Activated naive CD4-positive, alpha-beta T cell treated with anti-CD3 and anti-CD28 coated beads for 36 hours (primary cell): ENCODE data around the gene DYSF. TPM values are rescaled to one million over a fixed set of nuclear protein-coding genes. Genes with fewer than 3 reads are reported as not detected.

Experiments
- CTCF ChIA-PET: fragments of 350-600 bp; sonication (Branson Sonifier 250); formaldehyde crosslinking; loops from one replicate; lab custom pipeline; 2021; ENCODE audit warnings: antibody characterized with exemption; lab: Charles Lee
- DNase-seq: peaks from one replicate; pipeline ENCODE4 v3.0.0-alpha.2; 2020
- H3K27ac Mint-ChIP-seq: one replicate; pipeline ENCODE4 v1.8.0; 2021; ENCODE audit warnings: mild to moderate bottlenecking, mixed read lengths
- H3K27me3 Mint-ChIP-seq: one replicate; pipeline ENCODE4 v1.8.0; 2021; ENCODE audit warnings: low read depth, mixed read lengths
- H3K36me3 Mint-ChIP-seq: one replicate; pipeline ENCODE4 v1.8.0; 2021; ENCODE audit warnings: low read depth, mixed read lengths
- H3K4me1 Mint-ChIP-seq: one replicate; pipeline ENCODE4 v1.8.0; 2021; ENCODE audit warnings: low read depth, mixed read lengths
- H3K4me3 Mint-ChIP-seq: one replicate; pipeline ENCODE4 v1.8.0; 2021; ENCODE audit warnings: mild to moderate bottlenecking, moderate library complexity, mixed read lengths
- H3K9me3 Mint-ChIP-seq: one replicate; pipeline ENCODE4 v1.8.0; 2021; ENCODE audit warnings: mixed read lengths
- intact Hi-C: fragments of 100-400 bp; cut with micrococcal nuclease; formaldehyde crosslinking; loops from one replicate; pipeline ENCODE4 v1.15.1; 2023
- total RNA-seq, 2 experiments: library from RNA; stranded (reverse); gene quantifications; one replicate each; pipeline ENCODE4 v1.2.3, GENCODE V29; 2021

Gene DYSF
- total RNA-seq, 2 experiments from 2014 or later = 0.05 to 0.07 TPM

- CTCF ChIA-PET = interaction anchor here (0.6 to 0.7 kb wide), 2 partner anchors 839 to 1055 kb away, joined by 3 to 5 read pairs; no protein-coding TSS in a partner anchor
- no peak for DNase-seq
Observed at GRCh38 chr2:71528131-71528591, 74.8 kb downstream of the DYSF start.

DNA sequence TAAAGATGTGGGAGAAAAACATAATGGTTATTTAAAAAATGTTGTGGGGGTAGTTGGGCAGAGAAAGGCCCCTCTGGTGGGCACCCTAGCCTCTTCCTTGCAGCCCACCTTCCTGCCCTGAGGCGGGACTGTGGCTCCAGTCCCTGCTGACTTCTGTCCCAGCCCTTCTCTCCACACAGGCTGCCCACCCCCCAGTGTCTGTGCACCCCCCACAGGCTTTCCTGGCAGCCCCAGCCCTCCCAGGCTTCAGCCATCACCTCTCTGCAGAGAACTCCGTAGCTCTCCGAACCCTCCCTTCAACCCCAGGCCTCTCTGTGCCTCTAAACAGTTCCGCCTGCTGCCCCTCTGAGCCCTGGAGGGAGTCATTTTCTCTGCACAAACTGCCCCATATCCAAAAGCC, 75.4 kb downstream of the DYSF start:
- H3K27me3 Mint-ChIP-seq = peaks cover 23% of the 10 kb centered on the region
- no peak for DNase-seq
- H3K4me1 Mint-ChIP-seq = no peaks in the 10 kb centered on the region
- intact Hi-C loops = no loop called here
- H3K27ac Mint-ChIP-seq = no peak overlapping the region
- no peak overlapping the region for H3K4me3 Mint-ChIP-seq
- H3K9me3 Mint-ChIP-seq = no peaks in the 10 kb centered on the region
- no peaks in the 10 kb centered on the region for H3K36me3 Mint-ChIP-seq
- CTCF ChIA-PET = interaction anchor here (0.6 kb wide), 1 partner anchor 838 kb away, joined by 5 read pairs; no protein-coding TSS in a partner anchor

More at GRCh38 chr2:71528131-71528591, 74.8 kb downstream of the DYSF start:
- Mint-ChIP-seq H3K4me3 (no peak overlapping the region), H3K9me3 (no peaks in the 10 kb centered on the region), H3K27ac (no peak overlapping the region), H3K4me1 (no peaks in the 10 kb centered on the region), H3K36me3 (no peaks in the 10 kb centered on the region), H3K27me3 (peaks cover 20% of the 10 kb centered on the region)
- intact Hi-C loops = no loop called here

DNA sequence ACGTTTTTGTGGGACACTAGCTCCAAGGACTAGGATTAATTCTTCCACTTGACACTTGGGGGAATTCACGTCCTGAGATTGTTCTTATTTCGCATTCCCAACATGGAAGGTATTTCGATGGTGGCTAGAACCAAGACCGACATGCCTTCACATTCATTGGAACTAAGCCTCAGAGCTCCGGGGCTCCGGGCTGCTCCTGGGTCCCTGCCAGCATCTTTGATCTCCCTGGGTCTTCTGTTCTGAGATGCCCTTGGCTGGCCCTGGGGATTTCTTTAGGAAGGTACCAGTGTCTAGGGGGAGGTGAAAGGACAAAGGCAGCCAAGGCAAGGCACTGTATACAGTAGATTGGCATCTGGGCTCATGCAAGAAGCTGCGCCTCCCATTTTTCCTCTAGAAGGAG, 76.8 kb downstream of the DYSF start:
- DNase-seq = no peak
- Mint-ChIP-seq H3K4me1 (no peaks in the 10 kb centered on the region), H3K4me3 (no peak overlapping the region), H3K27me3 (peaks cover 18% of the 10 kb centered on the region), H3K27ac (no peak overlapping the region), H3K36me3 (no peaks in the 10 kb centered on the region), H3K9me3 (no peaks in the 10 kb centered on the region)
- CTCF ChIA-PET = interaction anchor here (0.7 to 1.7 kb wide), 4 partner anchors 11 to 71 kb away, joined by 3 to 6 read pairs (median 4); no protein-coding TSS in a partner anchor
- intact Hi-C loops = loop anchor here (5.0 kb wide), 1 partner anchor 1217 kb away; no protein-coding TSS in a partner anchor

DNA sequence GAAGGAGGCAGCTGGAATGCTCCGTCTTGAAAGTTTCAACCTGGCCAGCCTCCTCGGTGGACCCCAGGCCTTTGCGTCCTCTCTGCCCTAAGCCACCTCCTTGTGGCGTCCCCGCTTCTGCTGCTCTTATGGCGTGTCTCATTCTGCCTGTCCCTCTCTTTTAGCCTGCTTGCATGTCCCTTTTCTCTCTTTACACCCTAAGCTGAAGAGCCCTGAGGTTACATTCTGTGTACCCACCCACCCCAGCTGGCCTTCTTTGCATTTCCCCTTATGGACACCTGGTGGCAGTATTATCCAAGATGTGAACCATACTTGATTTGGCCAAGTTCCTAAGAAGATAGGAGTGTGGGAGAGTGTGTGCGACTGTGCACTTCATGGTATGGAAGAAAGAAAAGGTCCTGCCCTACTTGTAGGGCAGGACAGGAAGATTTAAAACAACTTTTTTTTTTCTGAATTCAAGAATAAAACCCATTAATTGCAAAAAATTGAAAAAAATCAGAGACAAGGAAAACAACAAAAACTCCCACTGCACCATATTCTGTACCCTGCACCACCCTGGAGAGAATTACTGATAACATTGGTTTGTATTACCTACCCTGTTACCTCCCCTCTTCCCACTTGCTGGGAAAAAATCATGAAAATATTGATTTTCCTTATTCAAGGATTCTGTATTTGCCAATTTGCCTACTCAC, 77.4 kb downstream of the DYSF start:
- no peaks in the 10 kb centered on the region for H3K9me3 Mint-ChIP-seq
- intact Hi-C loops = loop anchor here (5.0 kb wide), 1 partner anchor 1217 kb away; no protein-coding TSS in a partner anchor
- DNase-seq = peak; percentile 44
- CTCF ChIA-PET = interaction anchor here (0.7 to 1.7 kb wide), 3 partner anchors 11 to 71 kb away, joined by 3 to 6 read pairs (median 4); no protein-coding TSS in a partner anchor
- H3K4me1 Mint-ChIP-seq = no peaks in the 10 kb centered on the region
- H3K4me3 Mint-ChIP-seq = no peak overlapping the region
- H3K27ac Mint-ChIP-seq = no peak overlapping the region
- peaks cover 16% of the 10 kb centered on the region for H3K27me3 Mint-ChIP-seq
- H3K36me3 Mint-ChIP-seq = no peaks in the 10 kb centered on the region

- Mint-ChIP-seq H3K27me3 (peaks cover 16% of the 10 kb centered on the region), H3K9me3 (no peaks in the 10 kb centered on the region), H3K27ac (no peak overlapping the region), H3K4me1 (no peaks in the 10 kb centered on the region), H3K36me3 (no peaks in the 10 kb centered on the region), H3K4me3 (no peak overlapping the region)
- peak; percentile 23 for DNase-seq
- intact Hi-C loops = loop anchor here (5.0 kb wide), 1 partner anchor 1216 kb away; no protein-coding TSS in a partner anchor
- CTCF ChIA-PET = no interaction called here
Observed at GRCh38 chr2:71531522-71532047, 78.2 kb downstream of the DYSF start.

DNA sequence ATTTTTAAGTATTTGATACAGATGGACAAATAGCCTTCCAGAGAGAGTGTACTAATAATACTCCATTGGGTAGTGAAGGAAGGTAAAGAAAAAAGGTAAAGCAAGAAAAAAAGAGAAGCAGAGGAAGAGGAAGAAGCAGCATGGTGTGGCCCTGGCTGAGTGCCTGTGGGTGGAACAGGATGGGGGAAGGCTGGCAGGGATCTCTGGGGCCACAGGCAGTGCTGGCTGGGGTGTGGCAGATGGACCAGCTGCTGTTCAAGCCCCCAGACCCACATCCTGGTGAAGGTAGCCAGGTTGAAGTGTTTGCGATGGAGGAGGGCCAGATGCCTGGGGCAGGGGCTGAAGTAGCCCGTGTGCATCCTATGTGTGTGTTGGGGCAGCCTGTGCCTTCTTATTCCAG, 79.0 kb downstream of the DYSF start:
- Mint-ChIP-seq H3K27me3 (peaks cover 16% of the 10 kb centered on the region), H3K9me3 (no peaks in the 10 kb centered on the region), H3K4me3 (no peak overlapping the region), H3K36me3 (no peaks in the 10 kb centered on the region), H3K4me1 (no peaks in the 10 kb centered on the region), H3K27ac (no peak overlapping the region)
- no peak for DNase-seq
- intact Hi-C loops = loop anchor here (5.0 kb wide), 1 partner anchor 1215 kb away; no protein-coding TSS in a partner anchor
- CTCF ChIA-PET = interaction anchor here (1.0 kb wide), 1 partner anchor 15 kb away, joined by 3 read pairs; no protein-coding TSS in a partner anchor

- Mint-ChIP-seq H3K27ac (no peak overlapping the region), H3K9me3 (no peaks in the 10 kb centered on the region), H3K27me3 (peaks cover 14% of the 10 kb centered on the region), H3K36me3 (no peaks in the 10 kb centered on the region), H3K4me3 (no peak overlapping the region), H3K4me1 (no peaks in the 10 kb centered on the region)
- CTCF ChIA-PET = interaction anchor here (2.7 kb wide), 1 partner anchor 12 kb away, joined by 13 read pairs; no protein-coding TSS in a partner anchor
- no peak for DNase-seq
- intact Hi-C loops = loop anchor here (5.0 kb wide), 1 partner anchor 1213 kb away; no protein-coding TSS in a partner anchor
Observed at GRCh38 chr2:71534201-71534600, 80.8 kb downstream of the DYSF start.

- H3K4me1 Mint-ChIP-seq = no peaks in the 10 kb centered on the region
- no peaks in the 10 kb centered on the region for H3K9me3 Mint-ChIP-seq
Observed at GRCh38 chr2:71534826-71535225, 81.5 kb downstream of the DYSF start.

GRCh38 chr2:71535526-71535925, 82.2 kb downstream of the DYSF start:
- Mint-ChIP-seq H3K4me1 (no peaks in the 10 kb centered on the region), H3K27ac (no peak overlapping the region), H3K27me3 (peaks cover 14% of the 10 kb centered on the region), H3K4me3 (no peak overlapping the region), H3K9me3 (no peaks in the 10 kb centered on the region), H3K36me3 (no peaks in the 10 kb centered on the region)
- DNase-seq = no peak
- intact Hi-C loops = no loop called here
- CTCF ChIA-PET = interaction anchor here (2.7 kb wide), 1 partner anchor 10 kb away, joined by 13 read pairs; no protein-coding TSS in a partner anchor

More at GRCh38 chr2:71534826-71535225, 81.5 kb downstream of the DYSF start:
- Mint-ChIP-seq H3K27me3 (peaks cover 14% of the 10 kb centered on the region), H3K36me3 (no peaks in the 10 kb centered on the region), H3K27ac (no peak overlapping the region), H3K4me3 (no peak overlapping the region)
- CTCF ChIA-PET = interaction anchor here (2.7 kb wide), 1 partner anchor 11 kb away, joined by 13 read pairs; no protein-coding TSS in a partner anchor
- intact Hi-C loops = loop anchor here (5.0 kb wide), 1 partner anchor 1212 kb away; no protein-coding TSS in a partner anchor
- DNase-seq = no peak

- H3K27me3 Mint-ChIP-seq = peaks cover 8% of the 10 kb centered on the region
- intact Hi-C loops = no loop called here
- H3K4me3 Mint-ChIP-seq = no peak overlapping the region
- no peak overlapping the region for H3K27ac Mint-ChIP-seq
- DNase-seq = no peak
- CTCF ChIA-PET = interaction anchor here (0.7 to 2.7 kb wide), 3 partner anchors 10 to 714 kb away, joined by 3 to 13 read pairs (median 3); no protein-coding TSS in a partner anchor
- no peaks in the 10 kb centered on the region for H3K4me1 Mint-ChIP-seq
- no peaks in the 10 kb centered on the region for H3K9me3 Mint-ChIP-seq
- H3K36me3 Mint-ChIP-seq = no peaks in the 10 kb centered on the region
Observed at GRCh38 chr2:71536226-71536671, 82.9 kb downstream of the DYSF start.

DNA sequence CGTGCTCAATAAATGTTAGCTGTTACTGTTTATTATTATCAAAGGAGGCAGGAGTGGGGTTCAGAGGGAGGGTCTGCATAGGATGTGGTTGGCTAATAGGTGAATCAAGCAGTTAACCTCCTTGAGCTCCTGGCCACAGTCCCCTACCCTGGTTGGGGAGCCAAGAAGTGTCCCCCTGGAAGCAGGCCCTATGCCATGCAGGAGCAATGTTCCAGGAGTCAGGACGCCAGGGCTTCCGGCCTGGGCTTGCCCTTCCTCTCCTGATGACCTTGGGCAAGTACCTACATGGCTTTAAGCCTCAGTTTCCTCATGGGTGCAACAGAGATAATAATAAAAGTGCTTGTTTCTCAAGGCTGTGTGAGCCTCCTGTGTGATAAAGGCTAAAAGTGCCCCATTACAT, 84.9 kb downstream of the DYSF start:
- H3K4me1 Mint-ChIP-seq = no peaks in the 10 kb centered on the region
- intact Hi-C loops = no loop called here
- no peaks in the 10 kb centered on the region for H3K36me3 Mint-ChIP-seq
- peaks cover 2% of the 10 kb centered on the region for H3K27me3 Mint-ChIP-seq
- no peak overlapping the region for H3K27ac Mint-ChIP-seq
- CTCF ChIA-PET = interaction anchor here (1.8 kb wide), 1 partner anchor 11 kb away, joined by 5 read pairs; no protein-coding TSS in a partner anchor
- H3K9me3 Mint-ChIP-seq = no peaks in the 10 kb centered on the region
- no peak for DNase-seq
- no peak overlapping the region for H3K4me3 Mint-ChIP-seq
